IPS-20b (cell line): ENCODE results near the gene DLG2.
"Not testable (repeated sequence)": the region's sequence is repeated elsewhere in the genome, so short reads cannot be mapped to it uniquely, and the experiment has no call there.

Source experiments
- H3K27ac ChIP-seq: one replicate; pipeline ENCODE4 v1.5.1; 2013; ENCODE audit warnings: low read length
- H3K27me3 ChIP-seq: 2 replicates; pipeline ENCODE4 v1.6.1; 2013; ENCODE audit warnings: mild to moderate bottlenecking, low read length, inconsistent platforms; ENCODE audit not compliant: insufficient read depth
- H3K36me3 ChIP-seq: 2 replicates; pipeline ENCODE4 v1.6.1; 2013; ENCODE audit warnings: low read depth, mild to moderate bottlenecking, inconsistent platforms, low read length, moderate library complexity; ENCODE audit not compliant: insufficient read depth
- H3K4me1 ChIP-seq: 2 replicates; pipeline ENCODE4 v1.6.1; 2013; ENCODE audit warnings: mild to moderate bottlenecking, control low read depth, inconsistent platforms, low read length, moderate library complexity; ENCODE audit not compliant: insufficient read depth
- H3K4me3 ChIP-seq: 2 replicates; pipeline ENCODE4 v1.5.1; 2013; ENCODE audit warnings: mild to moderate bottlenecking, low read length, inconsistent platforms
- H3K9ac ChIP-seq: 2 replicates; pipeline ENCODE4 v1.6.1; 2013; ENCODE audit warnings: low read depth, mild to moderate bottlenecking, inconsistent platforms, low read length, moderate library complexity
- H3K9me3 ChIP-seq: 2 replicates; pipeline ENCODE4 v1.6.1; 2013; ENCODE audit warnings: mild to moderate bottlenecking, low read depth, low read length, inconsistent platforms; ENCODE audit not compliant: insufficient read depth

Gene DLG2

GRCh38 chr11:85310479-85310878 lies 316.7 kb downstream of the DLG2 start:
- H3K36me3 ChIP-seq = no peaks in the 10 kb centered on the region
- no peak overlapping the region for H3K9ac ChIP-seq
- H3K27ac ChIP-seq = no peak overlapping the region
- H3K4me1 ChIP-seq = peaks cover 13% of the 10 kb centered on the region; the same call in 1 of the 2 replicates
- no peaks in the 10 kb centered on the region for H3K9me3 ChIP-seq
- H3K27me3 ChIP-seq = no peaks in the 10 kb centered on the region
- no peak overlapping the region for H3K4me3 ChIP-seq

GRCh38 chr11:85307366-85307765 lies 319.8 kb downstream of the DLG2 start:
- no peaks in the 10 kb centered on the region for H3K27me3 ChIP-seq
- H3K4me3 ChIP-seq = no peak overlapping the region
- no peak overlapping the region for H3K9ac ChIP-seq
- H3K9me3 ChIP-seq = no peaks in the 10 kb centered on the region
- H3K4me1 ChIP-seq = peaks cover 2% of the 10 kb centered on the region; the same call in 1 of the 2 replicates
- no peak overlapping the region for H3K27ac ChIP-seq
- H3K36me3 ChIP-seq = no peaks in the 10 kb centered on the region

- Histone ChIP-seq H3K4me3 (no peak overlapping the region), H3K27ac (no peak overlapping the region), H3K9ac (no peak overlapping the region), H3K9me3 (no peaks in the 10 kb centered on the region), H3K27me3 (no peaks in the 10 kb centered on the region), H3K4me1 (peaks cover 2% of the 10 kb centered on the region; the same call in 1 of the 2 replicates), H3K36me3 (no peaks in the 10 kb centered on the region)
Observed at GRCh38 chr11:85301895-85302678, 325.1 kb downstream of the DLG2 start.

GRCh38 chr11:85299258-85299942 lies 327.7 kb downstream of the DLG2 start:
- H3K36me3 ChIP-seq = no peaks in the 10 kb centered on the region
- H3K27me3 ChIP-seq = no peaks in the 10 kb centered on the region
- H3K4me1 ChIP-seq = no peaks in the 10 kb centered on the region
- no peak overlapping the region for H3K9ac ChIP-seq
- no peak overlapping the region for H3K4me3 ChIP-seq
- no peaks in the 10 kb centered on the region for H3K9me3 ChIP-seq
- H3K27ac ChIP-seq = no peak overlapping the region

- Histone ChIP-seq H3K4me3 (no peak overlapping the region), H3K9ac (no peak overlapping the region), H3K36me3 (no peaks in the 10 kb centered on the region), H3K27me3 (no peaks in the 10 kb centered on the region), H3K9me3 (no peaks in the 10 kb centered on the region), H3K27ac (no peak overlapping the region), H3K4me1 (no peaks in the 10 kb centered on the region)
Observed at GRCh38 chr11:85295694-85296271, 331.4 kb downstream of the DLG2 start.

GRCh38 chr11:85281550-85281949 lies 345.6 kb downstream of the DLG2 start:
- H3K27me3 ChIP-seq = no peaks in the 10 kb centered on the region
- no peaks in the 10 kb centered on the region for H3K36me3 ChIP-seq
- no peak overlapping the region for H3K27ac ChIP-seq
- no peak overlapping the region for H3K4me3 ChIP-seq
- no peak overlapping the region for H3K9ac ChIP-seq
- H3K9me3 ChIP-seq = no peaks in the 10 kb centered on the region
- no peaks in the 10 kb centered on the region; the same call in 1 of the 2 replicates for H3K4me1 ChIP-seq

GRCh38 chr11:85279267-85279666 lies 347.9 kb downstream of the DLG2 start:
- no peak overlapping the region for H3K27ac ChIP-seq
- no peak overlapping the region for H3K4me3 ChIP-seq
- H3K9ac ChIP-seq = no peak overlapping the region
- no peaks in the 10 kb centered on the region for H3K27me3 ChIP-seq
- H3K9me3 ChIP-seq = no peaks in the 10 kb centered on the region
- H3K36me3 ChIP-seq = no peaks in the 10 kb centered on the region
- H3K4me1 ChIP-seq = no peaks in the 10 kb centered on the region; the same call in 1 of the 2 replicates

- H3K27ac ChIP-seq = no peak overlapping the region
- no peaks in the 10 kb centered on the region for H3K27me3 ChIP-seq
- no peaks in the 10 kb centered on the region for H3K36me3 ChIP-seq
- no peak overlapping the region for H3K4me3 ChIP-seq
- no peak overlapping the region for H3K9ac ChIP-seq
- no peaks in the 10 kb centered on the region for H3K9me3 ChIP-seq
- no peaks in the 10 kb centered on the region; the same call in 1 of the 2 replicates for H3K4me1 ChIP-seq
Observed at GRCh38 chr11:85277693-85278092, 349.5 kb downstream of the DLG2 start.

GRCh38 chr11:85276332-85276731 lies 350.8 kb downstream of the DLG2 start:
- Histone ChIP-seq H3K27me3 (no peaks in the 10 kb centered on the region), H3K4me3 (no peak overlapping the region), H3K27ac (no peak overlapping the region), H3K4me1 (no peaks in the 10 kb centered on the region; the same call in 1 of the 2 replicates), H3K9me3 (no peaks in the 10 kb centered on the region), H3K36me3 (no peaks in the 10 kb centered on the region), H3K9ac (no peak overlapping the region)

GRCh38 chr11:85270315-85270714 lies 356.8 kb downstream of the DLG2 start:
- not testable (repeated sequence) for H3K27me3 ChIP-seq, H3K27ac ChIP-seq, H3K36me3 ChIP-seq, H3K4me1 ChIP-seq, H3K9me3 ChIP-seq, H3K9ac ChIP-seq, H3K4me3 ChIP-seq

- Histone ChIP-seq H3K9ac (no peak overlapping the region), H3K4me1 (no peaks in the 10 kb centered on the region), H3K36me3 (no peaks in the 10 kb centered on the region), H3K27me3 (no peaks in the 10 kb centered on the region), H3K4me3 (no peak overlapping the region), H3K27ac (no peak overlapping the region), H3K9me3 (no peaks in the 10 kb centered on the region)
Observed at GRCh38 chr11:85269109-85269508, 358.0 kb downstream of the DLG2 start.

- Histone ChIP-seq H3K36me3 (no peaks in the 10 kb centered on the region), H3K4me1 (no peaks in the 10 kb centered on the region), H3K4me3 (no peak overlapping the region), H3K9me3 (no peaks in the 10 kb centered on the region), H3K27me3 (no peaks in the 10 kb centered on the region), H3K9ac (no peak overlapping the region), H3K27ac (no peak overlapping the region)
Observed at GRCh38 chr11:85266646-85267045, 360.5 kb downstream of the DLG2 start.
